Activated CD4-positive, alpha-beta T cell treated with anti-CD3 and anti-CD28 coated beads for 36 hours (primary cell): ENCODE data around the gene CCDC92B. TPM values are rescaled to one million over a fixed set of nuclear protein-coding genes. Genes with fewer than 3 reads are reported as not detected.
"Not testable (repeated sequence)": the region's sequence is repeated elsewhere in the genome, so short reads cannot be mapped to it uniquely, and the experiment has no call there.

Experiments used
- ATAC-seq: fragments of 200-7000 bp; cut with Tn5 transposase; one replicate; pipeline ENCODE4 v1.10.0; 2021; ENCODE audit warnings: mild to moderate bottlenecking, moderate library complexity
- CTCF ChIA-PET: fragments of 350-600 bp; sonication (Branson Sonifier 250); formaldehyde crosslinking; loops from one replicate; lab custom pipeline; 2021; ENCODE audit warnings: antibody characterized with exemption; lab: Charles Lee
- POLR2A ChIA-PET: fragments of 350-600 bp; sonication (Branson Sonifier 250); formaldehyde crosslinking; loops from one replicate; lab custom pipeline; 2021; ENCODE audit warnings: antibody characterized with exemption, inconsistent platforms; lab: Charles Lee
- DNase-seq: peaks from one replicate; pipeline ENCODE4 v3.0.0-alpha.2; 2020
- H3K27ac Mint-ChIP-seq: one replicate; pipeline ENCODE4 v1.8.0; 2021; ENCODE audit warnings: mixed read lengths
- H3K27me3 Mint-ChIP-seq: one replicate; pipeline ENCODE4 v1.8.0; 2021; ENCODE audit warnings: mixed read lengths
- H3K36me3 Mint-ChIP-seq: one replicate; pipeline ENCODE4 v1.8.0; 2021; ENCODE audit warnings: low read depth, mixed read lengths
- H3K4me1 Mint-ChIP-seq: one replicate; pipeline ENCODE4 v1.8.0; 2021; ENCODE audit warnings: mixed read lengths
- H3K4me3 Mint-ChIP-seq: one replicate; pipeline ENCODE4 v1.8.0; 2021; ENCODE audit warnings: mild to moderate bottlenecking, moderate library complexity, mixed read lengths
- H3K9me3 Mint-ChIP-seq: one replicate; pipeline ENCODE4 v1.8.0; 2021; ENCODE audit warnings: low read depth, mixed read lengths
- intact Hi-C, 2 experiments: fragments of 100-400 bp; cut with DNase I in 1 of 2; cut with micrococcal nuclease in 1 of 2; formaldehyde crosslinking; loops; one replicate each; pipeline versions ENCODE4 v1.14.2 to v1.15.1; 2022 to 2024; cut with DNase I, micrococcal nuclease
- total RNA-seq, 2 experiments: library from RNA; stranded (reverse); gene quantifications; one replicate each; pipeline ENCODE4 v1.2.3, GENCODE V29; 2021

Gene CCDC92B
- total RNA-seq, 2 experiments from 2014 or later, result not detected

DNA sequence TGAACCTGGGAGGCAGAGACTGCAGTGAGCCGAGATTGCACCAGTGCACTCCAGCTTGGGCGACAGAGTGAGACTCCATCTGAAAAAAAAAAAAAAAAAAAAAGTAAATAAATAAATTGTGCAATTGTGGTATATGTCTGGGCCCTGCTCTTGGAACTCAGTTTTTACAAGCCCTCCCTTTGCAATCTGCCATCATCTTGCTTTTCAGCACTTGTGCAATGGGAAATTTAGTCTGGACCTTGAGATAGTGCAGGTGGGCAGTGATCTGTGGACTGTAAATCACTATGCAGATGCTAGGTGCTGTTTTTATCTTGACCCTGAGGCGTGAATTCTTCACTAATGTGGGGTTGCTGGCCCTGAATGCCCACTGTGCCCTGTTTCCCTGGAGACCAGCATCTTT is 40.2 kb upstream of the CCDC92B start:
- Mint-ChIP-seq H3K27ac (no peak overlapping the region), H3K27me3 (peaks cover 15% of the 10 kb centered on the region), H3K4me3 (no peak overlapping the region), H3K36me3 (no peaks in the 10 kb centered on the region), H3K9me3 (no peaks in the 10 kb centered on the region), H3K4me1 (peaks cover 36% of the 10 kb centered on the region)
- ChIA-PET CTCF (interaction anchor here (0.7 to 0.9 kb wide), 2 partner anchors 16 to 62 kb away, joined by 3 to 4 read pairs; no protein-coding TSS in a partner anchor), POLR2A (interaction anchor here (0.7 to 1.1 kb wide), 2 partner anchors 599 to 858 kb away, joined by 3 to 8 read pairs; no protein-coding TSS in a partner anchor)
- ATAC-seq (no peak), DNase-seq (no peak)
- intact Hi-C loops, result loop anchor here in 1 of 2 experiments (5.0 kb wide), 1 partner anchor 223 kb away; no protein-coding TSS in a partner anchor

DNA sequence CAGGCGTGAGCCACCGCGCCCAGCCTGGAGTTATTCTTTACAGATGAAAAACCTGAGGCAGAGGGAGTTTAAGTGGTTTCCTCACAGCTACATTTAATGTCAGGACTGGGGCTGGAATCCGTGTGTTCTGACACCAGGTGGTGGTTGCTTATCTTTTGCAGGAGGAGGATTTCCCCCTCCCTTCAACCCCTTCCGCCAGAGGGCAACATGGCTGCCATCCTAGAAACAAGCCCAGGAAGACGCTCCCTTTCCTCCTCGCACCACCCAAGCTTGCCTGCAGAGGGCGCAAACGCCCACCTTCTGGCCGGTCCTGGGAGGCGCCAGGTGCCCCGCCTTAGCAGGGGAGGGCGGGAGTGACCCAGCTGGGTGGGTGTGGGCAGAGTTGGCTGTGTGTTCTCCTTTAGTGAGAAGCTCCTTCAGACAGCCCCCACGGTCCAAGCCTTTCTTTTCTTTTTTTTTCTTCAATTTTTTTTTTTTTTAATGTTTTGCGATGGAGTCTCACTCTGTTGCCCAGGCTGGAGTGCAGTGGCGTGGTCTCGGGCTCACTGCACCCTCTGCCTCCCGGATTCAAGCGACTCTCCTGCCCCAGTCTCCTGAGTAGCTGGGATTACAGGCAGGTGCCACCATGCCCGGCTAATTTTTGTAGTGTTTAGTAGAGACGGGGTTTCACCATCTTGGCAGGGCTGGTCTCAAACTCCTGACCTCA is 36.9 kb upstream of the CCDC92B start:
- Mint-ChIP-seq H3K9me3 (no peaks in the 10 kb centered on the region), H3K36me3 (no peaks in the 10 kb centered on the region), H3K27ac (peak overlapping the region; percentile 31), H3K4me3 (no peak overlapping the region), H3K4me1 (peaks cover 3% of the 10 kb centered on the region), H3K27me3 (peaks cover 7% of the 10 kb centered on the region)
- intact Hi-C loops, result loop anchor here (1.0 to 5.0 kb wide), 8 partner anchors 28 to 226 kb away; partner anchors contain the start of gene CLUH (in 1 of the 2)
- POLR2A ChIA-PET, result no interaction called here
- DNase-seq (peak; percentile 96), ATAC-seq (peak; percentile 100)
- CTCF ChIA-PET, result interaction anchor here (0.6 to 2.6 kb wide), 24 partner anchors 8 to 850 kb away, joined by 3 to 15 read pairs (median 4); partner anchors contain the start of genes CTNS, RAP1GAP2 and SHPK

DNA sequence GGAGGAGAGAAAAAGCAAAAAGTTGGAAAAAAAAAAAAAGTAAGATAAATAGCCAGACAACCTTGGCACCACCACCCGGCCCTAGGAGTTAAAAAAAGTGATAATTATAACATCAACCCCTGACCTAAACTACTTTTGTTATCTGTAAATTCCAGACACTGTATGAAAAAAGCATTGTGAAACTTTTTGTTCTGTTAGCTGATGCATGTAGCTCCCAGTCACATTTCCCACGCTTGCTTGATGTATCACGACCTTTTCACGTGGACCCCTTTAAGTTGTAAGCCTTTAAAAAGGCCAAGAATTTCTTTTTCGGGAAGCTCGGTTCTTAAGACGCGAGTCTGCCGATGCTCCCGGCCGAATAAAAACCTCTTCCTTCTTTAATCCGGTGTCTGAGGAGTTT is 35.9 kb upstream of the CCDC92B start:
- H3K27ac Mint-ChIP-seq, H3K4me3 Mint-ChIP-seq, H3K27me3 Mint-ChIP-seq, H3K9me3 Mint-ChIP-seq, H3K36me3 Mint-ChIP-seq, POLR2A ChIA-PET, ATAC-seq, DNase-seq, H3K4me1 Mint-ChIP-seq: not testable (repeated sequence)
- intact Hi-C loops, result loop anchor here in 1 of 2 experiments (5.0 kb wide), 1 partner anchor 227 kb away; no protein-coding TSS in a partner anchor
- CTCF ChIA-PET, result interaction anchor here (0.6 to 2.6 kb wide), 15 partner anchors 9 to 851 kb away, joined by 3 to 15 read pairs (median 5); partner anchors contain the start of genes CTNS, RAP1GAP2 and SHPK

DNA sequence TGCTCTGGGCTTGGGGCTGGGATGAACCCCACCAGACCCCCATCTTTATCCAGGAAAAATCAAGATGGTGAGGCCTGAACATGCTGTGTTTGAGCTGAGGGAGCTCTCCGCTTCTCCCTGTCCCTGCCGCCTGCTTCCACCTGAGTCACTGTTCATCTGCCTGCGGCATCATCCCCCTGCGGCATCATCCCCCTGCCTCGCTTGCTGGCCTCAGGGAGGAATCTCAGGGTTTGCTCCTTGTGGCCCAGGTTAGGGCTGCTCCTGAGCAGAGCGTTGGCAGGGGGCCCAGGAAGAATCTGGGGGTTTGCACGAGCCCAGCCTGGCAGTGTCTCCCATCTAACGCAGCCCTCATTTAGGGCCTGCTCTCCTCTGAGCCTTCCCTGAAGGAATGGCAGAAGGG is 35.4 kb upstream of the CCDC92B start:
- intact Hi-C loops, result loop anchor here in 1 of 2 experiments (5.0 kb wide), 1 partner anchor 227 kb away; no protein-coding TSS in a partner anchor
- no peak for DNase-seq
- POLR2A ChIA-PET, result no interaction called here
- H3K4me1 Mint-ChIP-seq, result no peaks in the 10 kb centered on the region
- CTCF ChIA-PET, result interaction anchor here (1.0 to 2.1 kb wide), 4 partner anchors 10 to 62 kb away, joined by 3 to 9 read pairs (median 7); no protein-coding TSS in a partner anchor
- no peaks in the 10 kb centered on the region for H3K9me3 Mint-ChIP-seq
- ATAC-seq, result no peak
- H3K27me3 Mint-ChIP-seq, result peaks cover 4% of the 10 kb centered on the region
- no peaks in the 10 kb centered on the region for H3K36me3 Mint-ChIP-seq
- no peak overlapping the region for H3K27ac Mint-ChIP-seq
- no peak overlapping the region for H3K4me3 Mint-ChIP-seq

DNA sequence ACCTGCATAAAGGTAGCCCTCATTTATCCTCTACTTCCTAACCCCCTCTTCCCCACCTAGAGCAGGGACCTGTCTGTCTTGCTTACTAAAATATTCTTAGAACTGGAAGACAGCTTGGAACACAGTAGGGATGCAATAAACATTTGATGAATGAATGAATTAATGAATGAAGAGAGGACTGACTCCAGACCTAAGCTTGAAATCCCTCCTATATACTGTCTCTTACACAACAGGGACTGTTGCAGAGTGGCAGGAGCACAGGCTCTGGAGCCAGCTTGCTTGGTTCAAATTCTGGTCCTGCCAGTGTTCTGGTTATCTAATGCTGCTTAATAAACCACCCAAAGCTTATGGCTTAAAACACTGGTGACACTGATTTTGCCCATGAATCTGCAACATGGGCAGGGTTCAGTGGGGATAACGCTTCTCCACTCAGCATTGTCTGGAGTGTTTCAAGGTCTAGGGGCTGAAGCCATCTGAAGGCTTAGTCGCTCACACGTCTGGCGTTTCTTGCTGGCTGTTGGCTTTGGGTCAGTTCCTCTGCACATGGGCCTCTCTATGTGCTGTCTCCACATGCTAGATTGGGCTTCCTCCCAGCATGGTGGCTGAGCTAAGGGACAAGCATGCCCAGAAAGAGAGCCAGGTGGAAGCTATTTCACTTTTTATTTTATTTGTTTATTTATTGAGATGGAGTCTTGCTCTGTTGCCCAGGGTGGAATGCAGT is 34.0 kb upstream of the CCDC92B start:
- intact Hi-C loops, result no loop called here
- Mint-ChIP-seq H3K4me1 (no peaks in the 10 kb centered on the region), H3K4me3 (no peak overlapping the region), H3K27ac (no peak overlapping the region), H3K36me3 (no peaks in the 10 kb centered on the region), H3K27me3 (peaks cover 3% of the 10 kb centered on the region), H3K9me3 (no peaks in the 10 kb centered on the region)
- CTCF ChIA-PET, result interaction anchor here (0.9 kb wide), 2 partner anchors 31 to 54 kb away, joined by 3 to 4 read pairs; no protein-coding TSS in a partner anchor
- ATAC-seq (no peak), DNase-seq (no peak)
- POLR2A ChIA-PET, result no interaction called here

DNA sequence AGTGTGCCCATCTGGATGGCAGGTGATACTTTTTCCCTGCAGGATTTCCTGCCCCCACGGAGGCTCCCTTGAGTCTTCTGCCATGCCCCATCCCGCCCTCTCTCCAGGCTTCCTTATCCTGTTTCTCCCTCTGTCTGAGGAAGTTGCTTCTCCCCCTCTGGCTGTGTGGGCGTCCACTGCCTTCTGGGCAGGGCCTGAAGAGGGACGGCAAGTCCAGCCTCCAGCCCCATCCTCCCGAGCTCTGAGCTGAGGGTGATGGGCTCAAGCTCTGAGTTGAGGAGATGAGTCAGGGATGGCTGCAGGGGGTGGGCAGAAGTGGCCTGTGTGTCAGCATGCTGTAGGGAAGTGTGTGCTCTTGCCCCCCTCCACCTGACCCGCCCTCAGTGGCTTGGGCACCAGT is 32.6 kb upstream of the CCDC92B start:
- no peak for DNase-seq
- ChIA-PET CTCF (no interaction called here), POLR2A (no interaction called here)
- peaks cover 10% of the 10 kb centered on the region for H3K27me3 Mint-ChIP-seq
- peaks cover under 1% of the 10 kb centered on the region for H3K4me1 Mint-ChIP-seq
- intact Hi-C loops, result no loop called here
- no peaks in the 10 kb centered on the region for H3K9me3 Mint-ChIP-seq
- H3K4me3 Mint-ChIP-seq, result no peak overlapping the region
- no peaks in the 10 kb centered on the region for H3K36me3 Mint-ChIP-seq
- H3K27ac Mint-ChIP-seq, result no peak overlapping the region
- ATAC-seq, result no peak

DNA sequence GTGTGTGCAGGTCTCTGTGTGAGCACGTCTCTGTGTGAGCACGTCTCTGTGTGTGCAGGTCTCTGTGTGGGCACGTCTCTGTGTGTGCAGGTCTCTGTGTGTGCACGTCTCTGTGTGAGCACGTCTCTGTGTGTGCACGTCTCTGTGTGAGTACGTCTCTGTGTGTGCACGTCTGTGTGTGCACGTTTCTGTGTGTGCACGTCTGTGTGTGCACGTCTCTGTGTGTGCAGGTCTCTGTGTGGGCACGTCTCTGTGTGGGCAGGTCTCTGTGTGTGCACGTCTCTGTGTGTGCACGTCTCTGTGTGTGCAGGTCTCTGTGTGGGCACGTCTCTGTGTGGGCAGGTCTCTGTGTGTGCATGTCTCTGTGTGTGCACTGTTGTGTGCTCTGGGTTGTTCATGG is 32.1 kb upstream of the CCDC92B start:
- ATAC-seq, H3K4me1 Mint-ChIP-seq, H3K4me3 Mint-ChIP-seq, H3K36me3 Mint-ChIP-seq, H3K27ac Mint-ChIP-seq, DNase-seq, CTCF ChIA-PET, POLR2A ChIA-PET, intact Hi-C loops, H3K9me3 Mint-ChIP-seq: not testable (repeated sequence)
- H3K27me3 Mint-ChIP-seq, result peaks cover 13% of the 10 kb centered on the region

DNA sequence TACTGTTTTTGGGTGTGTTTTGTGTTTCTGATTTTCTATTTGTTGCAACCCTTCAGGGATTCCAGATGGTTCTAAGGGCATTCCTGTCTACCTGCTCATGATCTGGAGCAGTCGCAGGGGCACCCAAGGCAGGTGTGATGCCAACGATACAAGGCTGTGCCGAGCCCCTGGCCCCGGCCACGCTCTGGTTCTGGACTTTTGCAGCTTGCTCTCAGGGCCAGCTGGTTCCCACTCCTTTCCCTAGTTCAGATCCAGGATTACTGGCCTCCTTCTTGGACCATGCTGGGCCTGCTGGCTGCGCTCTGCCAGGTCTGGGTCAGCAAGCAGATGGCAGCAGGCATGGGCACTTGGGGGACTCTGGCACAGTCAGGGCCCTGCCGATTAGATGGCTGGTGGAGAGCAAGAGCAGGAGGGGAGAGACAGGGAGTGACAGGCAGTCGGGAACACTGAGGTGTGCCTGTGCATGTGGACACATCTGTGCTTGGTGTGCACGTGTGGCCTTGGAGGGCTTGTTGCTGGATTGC is 31.5 kb upstream of the CCDC92B start:
- ATAC-seq (no peak), DNase-seq (no peak)
- Mint-ChIP-seq H3K36me3 (no peaks in the 10 kb centered on the region), H3K4me3 (no peak overlapping the region), H3K27ac (no peak overlapping the region), H3K27me3 (peaks cover 15% of the 10 kb centered on the region), H3K9me3 (no peaks in the 10 kb centered on the region), H3K4me1 (peaks cover 4% of the 10 kb centered on the region)
- intact Hi-C loops, result no loop called here
- ChIA-PET CTCF (no interaction called here), POLR2A (no interaction called here)

DNA sequence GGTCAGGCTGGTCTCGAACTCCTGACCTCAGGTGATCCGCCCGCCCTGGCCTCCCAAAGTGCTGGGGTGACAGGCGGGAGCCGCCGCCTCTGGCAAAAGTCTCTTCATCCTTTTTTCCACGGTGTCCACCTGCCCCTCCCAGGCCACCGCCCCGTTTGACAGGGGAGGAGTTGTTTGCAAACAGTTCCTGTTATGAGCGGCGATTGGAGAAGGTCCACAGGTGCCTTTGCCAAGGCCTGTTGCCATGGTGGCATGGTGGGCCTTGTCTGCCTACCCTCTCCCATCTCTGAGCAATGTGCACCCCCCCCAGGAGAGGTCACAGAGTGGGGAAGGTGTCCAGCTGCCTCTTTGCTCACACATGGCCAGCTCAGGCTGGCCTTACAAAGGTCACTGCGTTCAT is 30.8 kb upstream of the CCDC92B start:
- H3K4me1 Mint-ChIP-seq, result peaks cover 4% of the 10 kb centered on the region
- ChIA-PET POLR2A (no interaction called here), CTCF (no interaction called here)
- intact Hi-C loops, result no loop called here
- peaks cover 21% of the 10 kb centered on the region for H3K27me3 Mint-ChIP-seq
- no peak for DNase-seq
- no peak overlapping the region for H3K4me3 Mint-ChIP-seq
- no peak overlapping the region for H3K27ac Mint-ChIP-seq
- H3K36me3 Mint-ChIP-seq, result no peaks in the 10 kb centered on the region
- no peak for ATAC-seq
- H3K9me3 Mint-ChIP-seq, result no peaks in the 10 kb centered on the region

DNA sequence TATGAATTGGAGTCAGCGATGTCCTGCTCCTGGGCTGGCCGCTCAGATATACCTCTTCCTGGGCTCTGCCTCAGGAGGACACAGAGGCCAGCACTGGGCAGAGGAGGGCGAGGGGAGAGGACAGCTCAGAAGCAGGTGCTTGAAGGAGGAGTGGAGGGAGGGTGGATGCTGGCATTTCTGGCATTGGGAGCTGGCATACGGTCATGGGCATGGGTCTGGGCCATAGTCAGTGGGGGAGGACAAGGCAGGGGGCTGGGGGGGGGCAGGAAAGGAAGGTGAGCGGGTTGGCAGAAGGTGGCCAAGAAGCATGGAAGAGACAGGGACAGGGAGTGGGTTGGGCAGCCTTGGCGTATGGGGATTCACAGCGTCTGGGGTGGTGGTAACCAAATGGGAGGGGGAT is 30.1 kb upstream of the CCDC92B start:
- H3K27ac Mint-ChIP-seq, result no peak overlapping the region
- ATAC-seq, result no peak
- peaks cover 4% of the 10 kb centered on the region for H3K4me1 Mint-ChIP-seq
- no peaks in the 10 kb centered on the region for H3K36me3 Mint-ChIP-seq
- no peak for DNase-seq
- H3K4me3 Mint-ChIP-seq, result no peak overlapping the region
- CTCF ChIA-PET, result no interaction called here
- no peaks in the 10 kb centered on the region for H3K9me3 Mint-ChIP-seq
- POLR2A ChIA-PET, result no interaction called here
- intact Hi-C loops, result no loop called here
- H3K27me3 Mint-ChIP-seq, result peaks cover 28% of the 10 kb centered on the region

DNA sequence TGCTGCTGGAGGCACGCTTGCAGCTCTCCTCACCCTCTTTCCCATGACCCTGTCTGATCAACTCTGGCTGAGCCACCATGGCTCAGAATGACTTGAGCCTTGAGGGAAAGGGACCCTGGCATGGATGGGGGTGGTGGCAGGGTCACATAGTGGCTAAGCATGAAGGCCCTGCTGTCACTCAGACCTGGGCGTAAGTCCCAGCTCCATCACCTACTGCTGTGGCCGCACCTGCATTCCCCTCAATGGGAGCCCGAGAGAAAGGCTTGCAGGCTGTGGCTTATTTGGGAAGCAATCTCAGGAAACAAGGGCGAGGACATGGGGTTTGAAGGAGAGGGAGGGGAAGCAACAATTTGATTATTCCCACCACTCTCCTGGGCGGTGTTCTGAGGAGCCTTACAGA is 29.0 kb upstream of the CCDC92B start:
- intact Hi-C loops, result no loop called here
- H3K9me3 Mint-ChIP-seq, result no peaks in the 10 kb centered on the region
- POLR2A ChIA-PET, result no interaction called here
- CTCF ChIA-PET, result interaction anchor here (0.6 to 0.8 kb wide), 3 partner anchors 8 to 1353 kb away, joined by 3 to 4 read pairs (median 3); no protein-coding TSS in a partner anchor
- no peak overlapping the region for H3K4me3 Mint-ChIP-seq
- peaks cover 34% of the 10 kb centered on the region for H3K27me3 Mint-ChIP-seq
- DNase-seq (no peak), ATAC-seq (no peak)
- H3K4me1 Mint-ChIP-seq, result peaks cover 4% of the 10 kb centered on the region
- no peaks in the 10 kb centered on the region for H3K36me3 Mint-ChIP-seq
- H3K27ac Mint-ChIP-seq, result no peak overlapping the region
